Prostate gland (tissue), 2 donors: ENCODE data around the gene STRN3. TPM values are rescaled to one million over a fixed set of nuclear protein-coding genes. Genes with fewer than 3 reads are reported as not detected.
"Not testable (repeated sequence)": the region's sequence is repeated elsewhere in the genome, so short reads cannot be mapped to it uniquely, and the experiment has no call there.

Experiments
- DNase-seq: peaks from one replicate; pipeline ENCODE4 v3.0.0-alpha.2; 2019; ENCODE audit warnings: low spot score
- H3K27ac ChIP-seq, 2 donors: fragments of 200-600 bp; sonication (generic); 2 replicates each; pipeline ENCODE4 v1.5.1; 2017 to 2019
- H3K27me3 ChIP-seq: fragments of 200-600 bp; sonication (generic); replicated peaks from 2 replicates; pipeline ENCODE4 v1.5.1; 2019; ENCODE audit not compliant: insufficient read depth
- H3K36me3 ChIP-seq, 2 donors: fragments of 200-600 bp; sonication (generic); 1 replicate in 1 of 2; 2 replicates in 1 of 2; pipeline versions ENCODE4 v1.5.1 to v1.8.1; 2017 to 2019
- H3K4me1 ChIP-seq: fragments of 200-600 bp; sonication (generic); replicated peaks from 2 replicates; pipeline ENCODE4 v1.5.1; 2019
- H3K4me3 ChIP-seq, 2 donors: fragments of 200-600 bp; sonication (generic); 2 replicates each; pipeline ENCODE4 v1.5.1; 2017 to 2019
- H3K9me3 ChIP-seq: fragments of 200-600 bp; sonication (generic); 2 replicates; pipeline ENCODE4 v1.5.1; 2017
- POLR2A ChIP-seq: fragments of 450-650 bp; IDR thresholded peaks from one replicate; pipeline ENCODE4 v1.6.1; 2016; ENCODE audit warnings: antibody characterized with exemption, mild to moderate bottlenecking
- POLR2AphosphoS5 ChIP-seq: sonication (generic); formaldehyde crosslinking; IDR thresholded peaks from one replicate; pipeline ENCODE4 v1.6.1; 2017; ENCODE audit warnings: antibody characterized with exemption
- WGBS: methylation state at CpG from one replicate; pipeline ENCODE4 v1.1.5; 2018; 5-methylcytosine and 5-hydroxymethylcytosine counted together
- intact Hi-C: fragments of 100-400 bp; cut with DNase I; formaldehyde crosslinking; loops from one replicate; pipeline ENCODE4 v1.14.2; 2022
- total RNA-seq, 2 donors: library from RNA; depleted of rRNA; stranded (reverse); fragments of >200 nt; gene quantifications; one replicate each; pipeline ENCODE4 v1.1.0, GENCODE V29; 2016
- TF ChIP-seq, protein P1 (sequence below), 4 experiments: fragments of 200-600 bp in 2 of 4; fragments of 450-650 bp in 2 of 4; sonication (generic) in 2 of 4; IDR thresholded peaks; 1 replicate in 3 of 4; 2 replicates in 1 of 4; pipeline ENCODE4 v1.5.1; 2016 to 2019; ENCODE audit warnings: antibody characterized with exemption in 4 of 4, mild to moderate bottlenecking in 2 of 4, moderate library complexity in 2 of 4

The STRN3 gene
- total RNA-seq, 2 donors from 2014 or later = 25.6 to 40.5 TPM

GRCh38 chr14:30971586-30971985, 54.6 kb downstream of the STRN3 start:
- Histone ChIP-seq H3K36me3 (no peaks in the 10 kb centered on the region), H3K27ac (no peak overlapping the region), H3K4me3 (no peak overlapping the region), H3K9me3 (no peaks in the 10 kb centered on the region), H3K4me1 (no peaks in the 10 kb centered on the region), H3K27me3 (no peaks in the 10 kb centered on the region)
- intact Hi-C loops = loop anchor here (10.0 kb wide), 1 partner anchor 383 kb away; no protein-coding TSS in a partner anchor
- no peak for DNase-seq
- WGBS = 86% methylated on average over 5 of the region's 5 CpGs
- TF ChIP-seq, protein P1, sequence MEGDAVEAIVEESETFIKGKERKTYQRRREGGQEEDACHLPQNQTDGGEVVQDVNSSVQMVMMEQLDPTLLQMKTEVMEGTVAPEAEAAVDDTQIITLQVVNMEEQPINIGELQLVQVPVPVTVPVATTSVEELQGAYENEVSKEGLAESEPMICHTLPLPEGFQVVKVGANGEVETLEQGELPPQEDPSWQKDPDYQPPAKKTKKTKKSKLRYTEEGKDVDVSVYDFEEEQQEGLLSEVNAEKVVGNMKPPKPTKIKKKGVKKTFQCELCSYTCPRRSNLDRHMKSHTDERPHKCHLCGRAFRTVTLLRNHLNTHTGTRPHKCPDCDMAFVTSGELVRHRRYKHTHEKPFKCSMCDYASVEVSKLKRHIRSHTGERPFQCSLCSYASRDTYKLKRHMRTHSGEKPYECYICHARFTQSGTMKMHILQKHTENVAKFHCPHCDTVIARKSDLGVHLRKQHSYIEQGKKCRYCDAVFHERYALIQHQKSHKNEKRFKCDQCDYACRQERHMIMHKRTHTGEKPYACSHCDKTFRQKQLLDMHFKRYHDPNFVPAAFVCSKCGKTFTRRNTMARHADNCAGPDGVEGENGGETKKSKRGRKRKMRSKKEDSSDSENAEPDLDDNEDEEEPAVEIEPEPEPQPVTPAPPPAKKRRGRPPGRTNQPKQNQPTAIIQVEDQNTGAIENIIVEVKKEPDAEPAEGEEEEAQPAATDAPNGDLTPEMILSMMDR (IDR thresholded peaks at IDR 0.05) = no peak
- TF ChIP-seq POLR2AphosphoS5 (no peak), POLR2A (no peak)

DNA sequence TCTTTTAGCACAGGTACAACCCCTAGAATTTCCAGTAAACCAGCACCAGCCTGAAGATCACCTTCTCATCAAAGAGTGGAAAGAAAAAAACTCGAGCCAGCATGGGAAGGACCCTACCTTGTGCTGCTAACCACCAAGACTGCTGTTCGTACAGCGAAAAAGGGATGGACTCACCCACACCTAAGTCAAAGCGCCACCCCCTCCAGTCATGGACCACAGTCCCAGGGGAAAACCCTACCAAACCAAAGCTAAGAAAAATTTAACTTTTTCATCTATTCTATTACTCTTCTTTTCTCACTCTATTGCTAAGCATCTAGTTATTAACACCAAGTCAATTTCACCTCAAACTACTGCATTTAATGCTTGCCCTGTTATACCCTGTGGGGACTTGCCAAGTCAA, 56.4 kb downstream of the STRN3 start:
- WGBS = 69% methylated on average over 4 of the region's 4 CpGs
- not testable (repeated sequence) for H3K27me3 ChIP-seq, H3K27ac ChIP-seq, H3K9me3 ChIP-seq, H3K4me3 ChIP-seq, H3K4me1 ChIP-seq, H3K36me3 ChIP-seq, DNase-seq
- intact Hi-C loops = loop anchor here (10.0 kb wide), 1 partner anchor 385 kb away; no protein-coding TSS in a partner anchor

DNA sequence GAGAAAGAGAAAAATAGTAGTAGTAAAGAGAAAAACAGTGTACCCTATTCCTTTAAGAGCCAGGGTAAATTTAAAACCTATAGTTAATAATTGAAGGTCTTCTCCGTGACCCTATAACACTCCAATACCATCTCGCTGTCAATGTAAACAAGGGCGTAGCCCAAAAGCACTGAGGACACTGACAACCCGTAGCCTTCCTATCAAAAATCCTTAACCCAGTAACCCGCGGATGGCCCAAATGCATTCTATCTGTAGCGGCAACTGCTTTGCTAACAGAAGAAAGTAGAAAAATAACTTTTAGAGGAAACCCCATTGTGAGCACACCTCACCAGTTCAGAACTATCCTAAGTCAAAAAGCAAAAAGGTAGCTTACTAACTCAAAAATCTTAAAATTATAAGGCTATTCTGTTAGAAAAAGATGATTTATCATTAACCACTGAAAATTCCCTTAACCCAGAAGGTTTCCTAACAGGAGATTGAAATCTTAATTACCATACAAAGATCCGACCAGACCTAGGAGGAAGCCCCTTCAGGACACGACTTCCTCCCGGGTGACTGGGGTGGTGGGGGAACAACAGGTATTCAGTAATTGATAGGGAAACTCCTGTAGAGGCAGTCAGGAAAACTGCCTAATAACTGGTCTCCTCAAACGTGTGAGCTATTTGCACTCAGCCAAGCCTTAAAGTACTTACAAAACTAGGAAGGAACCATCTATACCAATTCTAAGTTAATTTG, 58.6 kb downstream of the STRN3 start:
- H3K4me1 ChIP-seq, H3K27ac ChIP-seq, H3K36me3 ChIP-seq, H3K9me3 ChIP-seq, H3K27me3 ChIP-seq, DNase-seq, H3K4me3 ChIP-seq, intact Hi-C loops: not testable (repeated sequence)
- WGBS = 92% methylated on average over 11 of the region's 11 CpGs

- Histone ChIP-seq H3K36me3 (no peaks in the 10 kb centered on the region), H3K27ac (no peak overlapping the region), H3K4me3 (no peak overlapping the region), H3K4me1 (no peaks in the 10 kb centered on the region), H3K9me3 (no peaks in the 10 kb centered on the region), H3K27me3 (no peaks in the 10 kb centered on the region)
- WGBS = 95% methylated on average over 15 of the region's 15 CpGs
- intact Hi-C loops = no loop called here
- TF ChIP-seq, protein P1 (IDR thresholded peaks at IDR 0.05) = no peak
- TF ChIP-seq POLR2AphosphoS5 (no peak), POLR2A (no peak)
- DNase-seq = no peak
Observed at GRCh38 chr14:30966415-30967363, 59.5 kb downstream of the STRN3 start.

- H3K9me3 ChIP-seq, H3K4me1 ChIP-seq, DNase-seq, H3K27me3 ChIP-seq, H3K4me3 ChIP-seq, H3K27ac ChIP-seq, H3K36me3 ChIP-seq, intact Hi-C loops: not testable (repeated sequence)
- 98% methylated on average over 8 of the region's 8 CpGs for WGBS
Observed at GRCh38 chr14:30965861-30966260, 60.3 kb downstream of the STRN3 start.

GRCh38 chr14:30962537-30962936, 63.6 kb downstream of the STRN3 start:
- H3K4me1 ChIP-seq, H3K4me3 ChIP-seq, H3K9me3 ChIP-seq, H3K36me3 ChIP-seq, intact Hi-C loops, H3K27ac ChIP-seq, H3K27me3 ChIP-seq, DNase-seq: not testable (repeated sequence)
- 97% methylated on average over 2 of the region's 2 CpGs for WGBS
